Chondrocyte (in vitro differentiated cells): ENCODE data around the gene MAT1A. TPM values are rescaled to one million over a fixed set of nuclear protein-coding genes. Genes with fewer than 3 reads are reported as not detected.

Source experiments
- DNase-seq: peaks from one replicate; pipeline ENCODE4 v3.0.0; 2021; ENCODE audit warnings: mixed read lengths, low spot score
- H3K27ac Mint-ChIP-seq: one replicate; pipeline ENCODE4 v1.8.0; 2021; ENCODE audit warnings: mild to moderate bottlenecking, moderate library complexity, mixed read lengths; ENCODE audit not compliant: unreplicated experiment
- H3K27me3 Mint-ChIP-seq: 2 replicates; pipeline ENCODE4 v1.8.0; 2021; ENCODE audit warnings: low read depth, mixed read lengths
- H3K36me3 Mint-ChIP-seq: 2 replicates; pipeline ENCODE4 v1.8.0; 2021; ENCODE audit warnings: low read depth, mixed read lengths
- H3K4me1 Mint-ChIP-seq: 2 replicates; pipeline ENCODE4 v1.8.0; 2021; ENCODE audit warnings: low read depth, mild to moderate bottlenecking, mixed read lengths
- H3K4me3 Mint-ChIP-seq: one replicate; pipeline ENCODE4 v1.8.0; 2021; ENCODE audit warnings: mild to moderate bottlenecking, moderate library complexity, mixed read lengths; ENCODE audit not compliant: unreplicated experiment
- H3K9me3 Mint-ChIP-seq: 2 replicates; pipeline ENCODE4 v1.8.0; 2021; ENCODE audit warnings: low read depth, mixed read lengths
- CTCF ChIP-seq: fragments of 200-600 bp; sonication (generic); IDR thresholded peaks from 2 replicates; pipeline ENCODE4 v1.5.0; 2021; ENCODE audit warnings: antibody characterized with exemption, mild to moderate bottlenecking, moderate library complexity
- total RNA-seq: library from RNA; stranded (reverse); gene quantifications from 3 replicates; pipeline ENCODE4 v1.2.1, GENCODE V29; 2021

Gene MAT1A
- total RNA-seq, 1 donor from 2014 or later = not detected

- DNase-seq = no peak
- no peak for TF ChIP-seq CTCF
- no peaks in the 10 kb centered on the region for H3K27me3 Mint-ChIP-seq
- no peak overlapping the region for H3K4me3 Mint-ChIP-seq
- peaks cover 14% of the 10 kb centered on the region for H3K4me1 Mint-ChIP-seq
- no peaks in the 10 kb centered on the region for H3K36me3 Mint-ChIP-seq
- H3K27ac Mint-ChIP-seq = no peak overlapping the region
- peaks cover 6% of the 10 kb centered on the region for H3K9me3 Mint-ChIP-seq
These were observed 25.1 kb downstream of the MAT1A start for GRCh38 chr10:80264081-80265056.

- Mint-ChIP-seq H3K9me3 (no peaks in the 10 kb centered on the region), H3K4me3 (no peak overlapping the region), H3K4me1 (peaks cover 8% of the 10 kb centered on the region), H3K36me3 (no peaks in the 10 kb centered on the region), H3K27ac (no peak overlapping the region), H3K27me3 (peaks cover 1% of the 10 kb centered on the region)
- TF ChIP-seq CTCF = no peak
- DNase-seq = no peak
These were observed 28.0 kb downstream of the MAT1A start for GRCh38 chr10:80261316-80262030.

GRCh38 chr10:80260295-80261243, 28.9 kb downstream of the MAT1A start:
- TF ChIP-seq CTCF = peak; percentile 89
- no peak overlapping the region for H3K27ac Mint-ChIP-seq
- H3K36me3 Mint-ChIP-seq = peaks cover 1% of the 10 kb centered on the region
- no peak overlapping the region for H3K4me3 Mint-ChIP-seq
- H3K4me1 Mint-ChIP-seq = peaks cover 4% of the 10 kb centered on the region
- no peak for DNase-seq
- H3K9me3 Mint-ChIP-seq = no peaks in the 10 kb centered on the region
- peaks cover 8% of the 10 kb centered on the region for H3K27me3 Mint-ChIP-seq

- Mint-ChIP-seq H3K36me3 (peaks cover 1% of the 10 kb centered on the region), H3K9me3 (no peaks in the 10 kb centered on the region), H3K4me1 (no peaks in the 10 kb centered on the region), H3K27ac (no peak overlapping the region), H3K27me3 (peaks cover 9% of the 10 kb centered on the region), H3K4me3 (no peak overlapping the region)
- no peak for TF ChIP-seq CTCF
- DNase-seq = no peak
These were observed 30.0 kb downstream of the MAT1A start for GRCh38 chr10:80259405-80259871.
